ENCODE measurements around the gene SLC19A2. TPM values are rescaled to one million over a fixed set of nuclear protein-coding genes. Genes with fewer than 3 reads are reported as not detected.
A peak's percentile ranks its signal among the peaks of the same experiment; 100 is the strongest.

Gene SLC19A2
- total RNA-seq, 2 donors from 2014 or later, result 23.5 to 24.1 TPM

GRCh38 chr1:169494343-169494742 lies 8.6 kb upstream of the SLC19A2 start:
- no peaks in the 10 kb centered on the region for H3K36me3 ChIP-seq
- TF ChIP-seq CTCF (IDR thresholded peaks at IDR 0.05), result no peak

GRCh38 chr1:169493251-169493650 lies 7.5 kb upstream of the SLC19A2 start:
- H3K27ac ChIP-seq, result no peak overlapping the region
- H3K9me3 ChIP-seq, result no peaks in the 10 kb centered on the region
- peaks cover 0 to 4% of the 10 kb centered on the region in 2 donors for H3K4me1 ChIP-seq
- H3K27me3 ChIP-seq, result no peaks in the 10 kb centered on the region
- TF ChIP-seq CTCF (IDR thresholded peaks at IDR 0.05), result no peak
- H3K4me3 ChIP-seq, result no peak overlapping the region
- H3K36me3 ChIP-seq, result no peaks in the 10 kb centered on the region
- no peak for DNase-seq (ENCODE audit: low spot score)

More at GRCh38 chr1:169494343-169494742, 8.6 kb upstream of the SLC19A2 start:
- DNase-seq (ENCODE audit: low spot score), result no peak
- Histone ChIP-seq H3K27me3 (no peaks in the 10 kb centered on the region), H3K27ac (no peak overlapping the region), H3K9me3 (no peaks in the 10 kb centered on the region), H3K4me1 (no peaks in the 10 kb centered on the region), H3K4me3 (no peak overlapping the region)

- H3K9me3 ChIP-seq, result no peaks in the 10 kb centered on the region
- no peak for DNase-seq (ENCODE audit: low spot score)
- H3K4me3 ChIP-seq, result no peak overlapping the region
- H3K4me1 ChIP-seq, result peaks cover 0 to 17% of the 10 kb centered on the region in 2 donors
- no peaks in the 10 kb centered on the region for H3K27me3 ChIP-seq
- no peak overlapping the region for H3K27ac ChIP-seq
- TF ChIP-seq CTCF (IDR thresholded peaks at IDR 0.05), result no peak
- no peaks in the 10 kb centered on the region for H3K36me3 ChIP-seq
Measured at GRCh38 chr1:169491845-169492281, 6.1 kb upstream of the SLC19A2 start.

- no peak for TF ChIP-seq CTCF (IDR thresholded peaks at IDR 0.05)
- H3K36me3 ChIP-seq, result no peaks in the 10 kb centered on the region
- DNase-seq (ENCODE audit: low spot score), result no peak
- no peaks in the 10 kb centered on the region for H3K9me3 ChIP-seq
- H3K27ac ChIP-seq, result peak overlapping the region; percentile 100
- H3K4me1 ChIP-seq, result peaks cover 0 to 23% of the 10 kb centered on the region in 2 donors
- H3K4me3 ChIP-seq, result no peak overlapping the region
- H3K27me3 ChIP-seq, result no peaks in the 10 kb centered on the region
Measured at GRCh38 chr1:169488157-169488556, 2.4 kb upstream of the SLC19A2 start.

GRCh38 chr1:169487561-169487960 lies 1.8 kb upstream of the SLC19A2 start:
- Histone ChIP-seq H3K4me1 (peaks cover 0 to 27% of the 10 kb centered on the region in 2 donors), H3K36me3 (no peaks in the 10 kb centered on the region), H3K27me3 (no peaks in the 10 kb centered on the region), H3K9me3 (no peaks in the 10 kb centered on the region), H3K27ac (peak overlapping the region; percentile 100), H3K4me3 (no peak overlapping the region)
- TF ChIP-seq CTCF (IDR thresholded peaks at IDR 0.05), result no peak
- no peak for DNase-seq (ENCODE audit: low spot score)

- peaks cover 0 to 31% of the 10 kb centered on the region in 2 donors for H3K4me1 ChIP-seq
- peak overlapping the region; percentile 100 for H3K27ac ChIP-seq
- no peak for TF ChIP-seq CTCF (IDR thresholded peaks at IDR 0.05)
- no peaks in the 10 kb centered on the region for H3K9me3 ChIP-seq
- H3K4me3 ChIP-seq, result peak overlapping the region; percentile 37 to 83
- H3K36me3 ChIP-seq, result no peaks in the 10 kb centered on the region
- DNase-seq (ENCODE audit: low spot score), result no peak
- no peaks in the 10 kb centered on the region for H3K27me3 ChIP-seq
Measured at GRCh38 chr1:169487133-169487532, 1.4 kb upstream of the SLC19A2 start.

Data from right atrium auricular region (tissue), 2 donors.